Glomerular visceral epithelial cell (primary cell): ENCODE results near the gene FNTB.
A peak's percentile ranks its signal among the peaks of the same experiment; 100 is the strongest.
"Not testable (repeated sequence)": the region's sequence is repeated elsewhere in the genome, so short reads cannot be mapped to it uniquely, and the experiment has no call there.

Experiments used
- DNase-seq: peaks from one replicate; pipeline ENCODE4 v3.0.0-alpha.2; 2016; ENCODE audit errors: extremely low spot score

FNTB gene

GRCh38 chr14:65084554-65085505 lies 98.1 kb downstream of the FNTB start:
- no peak for DNase-seq

GRCh38 chr14:65086686-65087085 lies 100.0 kb downstream of the FNTB start:
- not testable (repeated sequence) for DNase-seq

GRCh38 chr14:65087835-65088234 lies 101.1 kb downstream of the FNTB start:
- not testable (repeated sequence) for DNase-seq

GRCh38 chr14:65092349-65092748 lies 105.7 kb downstream of the FNTB start:
- no peak for DNase-seq

GRCh38 chr14:65095633-65096205 lies 109.0 kb downstream of the FNTB start:
- no peak for DNase-seq

- no peak for DNase-seq
These were observed 109.8 kb downstream of the FNTB start for GRCh38 chr14:65096323-65097089.

GRCh38 chr14:65098586-65098985 lies 111.9 kb downstream of the FNTB start:
- DNase-seq, result peak; percentile 9

GRCh38 chr14:65100922-65101541 lies 114.3 kb downstream of the FNTB start:
- no peak for DNase-seq

GRCh38 chr14:65101631-65102440 lies 115.1 kb downstream of the FNTB start:
- DNase-seq, result peak; percentile 13

GRCh38 chr14:65102441-65103149 lies 115.9 kb downstream of the FNTB start, which contains the start of gene MAX:
MAX (minus strand) TSS chr14:65102517; CDS start chr14:65102339, 178 bp downstream.
- peak; percentile 99 for DNase-seq

GRCh38 chr14:65103150-65103760 lies 116.6 kb downstream of the FNTB start:
- peak; percentile 9 for DNase-seq

GRCh38 chr14:65104791-65105190 lies 118.1 kb downstream of the FNTB start:
- no peak for DNase-seq

- DNase-seq, result no peak
These were observed 119.6 kb downstream of the FNTB start for GRCh38 chr14:65106316-65106715.

- DNase-seq, result no peak
These were observed 120.0 kb downstream of the FNTB start for GRCh38 chr14:65106736-65107135.

- DNase-seq, result no peak
These were observed 120.5 kb downstream of the FNTB start for GRCh38 chr14:65107200-65107599.

- DNase-seq, result no peak
These were observed 122.7 kb downstream of the FNTB start for GRCh38 chr14:65109357-65109756.

GRCh38 chr14:65110525-65110924 lies 123.8 kb downstream of the FNTB start:
- no peak for DNase-seq
